Stimulated activated naive CD8-positive, alpha-beta T cell treated with anti-CD3 and anti-CD28 coated beads, Interleukin-15, amount 100 ng/mL, for 72 hours (primary cell): ENCODE measurements around the gene OSR1.
"Not testable (repeated sequence)": the region's sequence is repeated elsewhere in the genome, so short reads cannot be mapped to it uniquely, and the experiment has no call there.

ENCODE experiments used
- ATAC-seq: fragments of 150-1000 bp; cut with Tn5 transposase; 2 replicates; pipeline ENCODE4 v1.10.0; 2021; ENCODE audit warnings: mild to moderate bottlenecking, moderate library complexity
- DNase-seq, 2 donors: peaks; one replicate each; pipeline ENCODE4 v3.0.0; 2021 to 2022
- H3K27ac Mint-ChIP-seq, 2 donors: one replicate each; pipeline ENCODE4 v1.8.0; 2022; ENCODE audit warnings: mild to moderate bottlenecking in 2 of 2, mixed read lengths in 2 of 2, moderate library complexity in 2 of 2
- H3K27me3 Mint-ChIP-seq: one replicate; pipeline ENCODE4 v1.8.0; 2022; ENCODE audit warnings: mixed read lengths
- H3K4me1 Mint-ChIP-seq: one replicate; pipeline ENCODE4 v1.8.0; 2022; ENCODE audit warnings: mild to moderate bottlenecking, mixed read lengths
- H3K4me3 Mint-ChIP-seq, 2 donors: one replicate each; pipeline ENCODE4 v1.8.0; 2022; ENCODE audit warnings: mild to moderate bottlenecking in 2 of 2, mixed read lengths in 2 of 2, moderate library complexity in 1 of 2
- H3K9me3 Mint-ChIP-seq, 2 donors: one replicate each; pipeline ENCODE4 v1.8.0; 2022; ENCODE audit warnings: mixed read lengths in 2 of 2

OSR1 gene

DNA sequence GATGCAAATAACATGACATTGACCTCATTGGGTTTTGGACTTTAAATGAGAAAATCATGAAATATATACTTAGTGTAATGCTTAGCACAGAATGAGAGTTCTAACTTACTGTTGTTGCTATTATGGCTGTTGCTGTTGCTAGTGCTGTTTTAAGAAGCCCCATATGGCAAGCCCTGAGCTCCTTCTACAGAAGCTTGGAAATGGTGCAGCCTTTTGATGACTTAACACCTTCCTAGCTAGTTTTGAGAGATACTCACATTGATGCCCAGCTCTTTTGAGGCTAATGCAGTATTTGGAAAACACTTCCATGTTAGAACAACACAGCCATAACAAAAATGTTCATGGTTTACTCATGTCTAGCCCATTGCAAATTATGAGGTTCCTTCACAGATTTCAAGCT, 30.9 kb downstream of the OSR1 start:
- Mint-ChIP-seq H3K4me3 (no peak overlapping the region), H3K9me3 (no peaks in the 10 kb centered on the region), H3K4me1 (no peaks in the 10 kb centered on the region), H3K27me3 (no peaks in the 10 kb centered on the region), H3K27ac (no peak overlapping the region)
- ATAC-seq: no peak
- DNase-seq: no peak

GRCh38 chr2:19321946-19322345, 36.5 kb downstream of the OSR1 start:
- no peaks in the 10 kb centered on the region for H3K4me1 Mint-ChIP-seq
- no peak for ATAC-seq
- H3K4me3 Mint-ChIP-seq: no peak overlapping the region
- H3K9me3 Mint-ChIP-seq: no peaks in the 10 kb centered on the region
- H3K27ac Mint-ChIP-seq: no peak overlapping the region
- H3K27me3 Mint-ChIP-seq: no peaks in the 10 kb centered on the region
- DNase-seq: no peak

DNA sequence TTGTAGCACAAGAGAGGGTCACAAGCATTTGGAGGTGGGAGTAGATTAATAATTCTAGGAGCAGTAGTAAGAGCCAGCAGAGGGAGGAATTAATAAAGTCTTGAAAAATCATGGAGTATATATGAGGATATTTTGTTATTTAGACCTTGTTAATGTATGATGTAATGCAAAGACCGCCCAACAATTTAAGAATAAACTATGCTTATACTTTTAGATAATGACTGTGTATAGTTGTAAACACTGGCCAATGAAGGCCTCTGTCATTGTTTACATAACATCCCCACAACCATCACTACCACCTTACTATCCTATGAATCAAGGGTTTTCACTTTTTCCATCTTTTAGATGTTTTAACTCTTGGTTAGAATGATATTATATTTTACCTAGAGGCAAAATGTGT, 37.6 kb downstream of the OSR1 start:
- no peak for ATAC-seq
- no peaks in the 10 kb centered on the region for H3K4me1 Mint-ChIP-seq
- no peaks in the 10 kb centered on the region for H3K27me3 Mint-ChIP-seq
- no peak overlapping the region for H3K4me3 Mint-ChIP-seq
- no peak for DNase-seq
- no peak overlapping the region for H3K27ac Mint-ChIP-seq
- no peaks in the 10 kb centered on the region for H3K9me3 Mint-ChIP-seq

- no peak overlapping the region for H3K27ac Mint-ChIP-seq
- no peaks in the 10 kb centered on the region for H3K4me1 Mint-ChIP-seq
- ATAC-seq (no peak), DNase-seq (no peak)
- H3K9me3 Mint-ChIP-seq: no peaks in the 10 kb centered on the region
- no peak overlapping the region for H3K4me3 Mint-ChIP-seq
- no peaks in the 10 kb centered on the region for H3K27me3 Mint-ChIP-seq
These were observed 38.7 kb downstream of the OSR1 start for GRCh38 chr2:19319698-19320097.

GRCh38 chr2:19319064-19319463, 39.4 kb downstream of the OSR1 start:
- no peak for ATAC-seq
- no peaks in the 10 kb centered on the region for H3K27me3 Mint-ChIP-seq

GRCh38 chr2:19313553-19313952, 44.9 kb downstream of the OSR1 start:
- Mint-ChIP-seq H3K4me3 (no peak overlapping the region), H3K4me1 (no peaks in the 10 kb centered on the region), H3K27me3 (no peaks in the 10 kb centered on the region), H3K9me3 (peaks cover 0 to 4% of the 10 kb centered on the region in 2 donors), H3K27ac (no peak overlapping the region)
- DNase-seq (no peak), ATAC-seq (no peak)

More at GRCh38 chr2:19319064-19319463, 39.4 kb downstream of the OSR1 start:
- Mint-ChIP-seq H3K4me1 (no peaks in the 10 kb centered on the region), H3K4me3 (no peak overlapping the region), H3K9me3 (no peaks in the 10 kb centered on the region), H3K27ac (no peak overlapping the region)
- DNase-seq: no peak

DNA sequence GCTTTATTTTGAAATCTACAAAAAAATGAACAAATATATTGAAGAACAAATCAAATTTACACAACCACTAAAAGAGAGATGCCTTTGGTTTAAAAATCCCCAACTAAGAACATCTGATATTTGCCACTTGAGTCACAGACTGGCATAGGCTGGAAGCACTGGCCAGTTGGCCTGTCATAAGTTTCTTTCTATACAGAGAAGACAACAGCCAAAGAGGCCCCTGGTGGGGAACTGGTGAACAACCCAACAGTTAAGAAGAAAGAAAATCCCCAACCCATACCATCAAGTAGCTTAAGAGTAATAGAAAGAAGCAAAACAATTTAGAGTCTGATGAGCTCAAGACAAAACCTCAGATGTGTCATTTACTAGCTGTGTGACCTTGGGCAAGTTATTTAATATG, 45.5 kb downstream of the OSR1 start:
- DNase-seq (no peak), ATAC-seq (no peak)
- no peaks in the 10 kb centered on the region for H3K27me3 Mint-ChIP-seq
- H3K4me3 Mint-ChIP-seq: no peak overlapping the region
- no peak overlapping the region for H3K27ac Mint-ChIP-seq
- peaks cover 0 to 7% of the 10 kb centered on the region in 2 donors for H3K9me3 Mint-ChIP-seq
- no peaks in the 10 kb centered on the region for H3K4me1 Mint-ChIP-seq

GRCh38 chr2:19306065-19306464, 52.4 kb downstream of the OSR1 start:
- H3K4me3 Mint-ChIP-seq, ATAC-seq, H3K27me3 Mint-ChIP-seq: not testable (repeated sequence)

GRCh38 chr2:19305400-19306055, 52.9 kb downstream of the OSR1 start:
- not testable (repeated sequence) for H3K4me3 Mint-ChIP-seq, H3K27me3 Mint-ChIP-seq, DNase-seq, H3K4me1 Mint-ChIP-seq, ATAC-seq, H3K27ac Mint-ChIP-seq
- peaks cover 0 to 12% of the 10 kb centered on the region in 2 donors for H3K9me3 Mint-ChIP-seq

More at GRCh38 chr2:19306065-19306464, 52.4 kb downstream of the OSR1 start:
- H3K4me1 Mint-ChIP-seq, DNase-seq, H3K27ac Mint-ChIP-seq: not testable (repeated sequence)
- H3K9me3 Mint-ChIP-seq: peaks cover 0 to 12% of the 10 kb centered on the region in 2 donors

- Mint-ChIP-seq H3K27ac (no peak overlapping the region), H3K4me3 (no peak overlapping the region), H3K9me3 (peaks cover 0 to 5% of the 10 kb centered on the region in 2 donors), H3K27me3 (no peaks in the 10 kb centered on the region), H3K4me1 (no peaks in the 10 kb centered on the region)
- DNase-seq (no peak), ATAC-seq (no peak)
These were observed 56.7 kb downstream of the OSR1 start for GRCh38 chr2:19301706-19302105.
